Muscle of leg (tissue), 11 donors: ENCODE data around the gene SEPTIN14. TPM values are rescaled to one million over a fixed set of nuclear protein-coding genes. Genes with fewer than 3 reads are reported as not detected.
"Not testable (repeated sequence)": the region's sequence is repeated elsewhere in the genome, so short reads cannot be mapped to it uniquely, and the experiment has no call there.

Experiments
- DNase-seq: peaks from one replicate; pipeline ENCODE4 v3.0.0; 2013
- H3K27ac ChIP-seq: one replicate; pipeline ENCODE4 v1.5.1; 2013; ENCODE audit warnings: mild to moderate bottlenecking, low read length, control low read depth
- H3K27me3 ChIP-seq: one replicate; pipeline ENCODE4 v1.6.1; 2013; ENCODE audit warnings: low read length; ENCODE audit not compliant: control insufficient read depth, insufficient read depth
- H3K36me3 ChIP-seq: one replicate; pipeline ENCODE4 v1.6.1; 2013; ENCODE audit warnings: low read length; ENCODE audit not compliant: control insufficient read depth, insufficient read depth
- H3K4me1 ChIP-seq: one replicate; pipeline ENCODE4 v1.6.1; 2013; ENCODE audit warnings: low read length; ENCODE audit not compliant: control insufficient read depth, insufficient read depth
- H3K4me3 ChIP-seq: one replicate; pipeline ENCODE4 v1.5.1; 2013; ENCODE audit warnings: low read length, control low read depth
- H3K9me3 ChIP-seq: replicated peaks from 2 replicates; pipeline ENCODE4 v1.6.1; 2013; ENCODE audit warnings: low read depth, low read length; ENCODE audit not compliant: control insufficient read depth
- WGBS: methylation state at CpG from one replicate; pipeline ENCODE4 v1.1.5; 2013; ENCODE audit warnings: missing lambda C conversion rate; ENCODE audit not compliant: insufficient coverage; 5-methylcytosine and 5-hydroxymethylcytosine counted together
- polyA plus RNA-seq, 8 donors: library from polyadenylated mRNA; unstranded; fragments of 120-200 nt; gene quantifications; one replicate each; pipeline versions ENCODE4 v1.2.1 to v1.2.3, GENCODE V29; 2013; ENCODE audit warnings: inconsistent platforms in 1 of 8, low replicate concordance in 1 of 8; ENCODE audit not compliant: insufficient read length in 8 of 8, insufficient read depth in 1 of 8
- total RNA-seq: library from RNA; stranded (reverse); fragments of 120-200 nt; gene quantifications from one replicate; pipeline ENCODE4 v1.2.4, GENCODE V29; 2013

Gene SEPTIN14
- total and polyA plus RNA-seq, 9 donors: 0.06 to 0.28 (median 0.11) TPM; not detected in 1

- Histone ChIP-seq H3K36me3 (no peaks in the 10 kb centered on the region), H3K27ac (no peak overlapping the region), H3K27me3 (no peaks in the 10 kb centered on the region), H3K4me1 (no peaks in the 10 kb centered on the region), H3K4me3 (no peak overlapping the region), H3K9me3 (no peaks in the 10 kb centered on the region)
- no CpG with 5 or more reads among the region's 6 CpGs for WGBS
- DNase-seq: no peak
These were observed 74.8 kb downstream of the SEPTIN14 start for GRCh38 chr7:55787796-55788195.

- no peaks in the 10 kb centered on the region for H3K27me3 ChIP-seq
- H3K9me3 ChIP-seq: no peaks in the 10 kb centered on the region
- no peaks in the 10 kb centered on the region for H3K36me3 ChIP-seq
- H3K4me3 ChIP-seq: no peak overlapping the region
- WGBS: 92% methylated on average over 5 of the region's 7 CpGs
- H3K4me1 ChIP-seq: no peaks in the 10 kb centered on the region
- no peak for DNase-seq
- no peak overlapping the region for H3K27ac ChIP-seq
These were observed 75.7 kb downstream of the SEPTIN14 start for GRCh38 chr7:55786901-55787300.

- not testable (repeated sequence) for H3K4me3 ChIP-seq, H3K27me3 ChIP-seq, H3K36me3 ChIP-seq, H3K9me3 ChIP-seq, H3K27ac ChIP-seq, DNase-seq, H3K4me1 ChIP-seq
- 79% methylated on average over 2 of the region's 7 CpGs for WGBS
These were observed 77.1 kb downstream of the SEPTIN14 start for GRCh38 chr7:55785444-55785843.

GRCh38 chr7:55784151-55784550, 78.4 kb downstream of the SEPTIN14 start:
- no peaks in the 10 kb centered on the region for H3K27me3 ChIP-seq
- H3K36me3 ChIP-seq: no peaks in the 10 kb centered on the region
- no peaks in the 10 kb centered on the region for H3K4me1 ChIP-seq
- H3K9me3 ChIP-seq: no peaks in the 10 kb centered on the region
- 71% methylated on average over 1 of the region's 4 CpGs for WGBS
- H3K27ac ChIP-seq: no peak overlapping the region
- DNase-seq: no peak
- H3K4me3 ChIP-seq: no peak overlapping the region

GRCh38 chr7:55778631-55779030, 83.9 kb downstream of the SEPTIN14 start:
- H3K4me1 ChIP-seq: no peaks in the 10 kb centered on the region
- no peaks in the 10 kb centered on the region for H3K36me3 ChIP-seq
- no peaks in the 10 kb centered on the region for H3K27me3 ChIP-seq
- DNase-seq: no peak
- no peak overlapping the region for H3K4me3 ChIP-seq
- no peaks in the 10 kb centered on the region for H3K9me3 ChIP-seq
- H3K27ac ChIP-seq: no peak overlapping the region
- WGBS: 37% methylated on average over 2 of the region's 2 CpGs

- 84% methylated on average over 4 of the region's 8 CpGs for WGBS
These were observed 86.4 kb downstream of the SEPTIN14 start for GRCh38 chr7:55776196-55776595.

GRCh38 chr7:55775051-55775420, 87.5 kb downstream of the SEPTIN14 start:
- Histone ChIP-seq H3K27me3 (no peaks in the 10 kb centered on the region), H3K27ac (no peak overlapping the region), H3K9me3 (no peaks in the 10 kb centered on the region), H3K36me3 (no peaks in the 10 kb centered on the region), H3K4me3 (no peak overlapping the region), H3K4me1 (no peaks in the 10 kb centered on the region)
- 80% methylated on average over 2 of the region's 11 CpGs for WGBS
- DNase-seq: no peak

More at GRCh38 chr7:55776196-55776595, 86.4 kb downstream of the SEPTIN14 start:
- no peak overlapping the region for H3K27ac ChIP-seq
- DNase-seq: no peak
- no peaks in the 10 kb centered on the region for H3K27me3 ChIP-seq
- H3K4me3 ChIP-seq: no peak overlapping the region
- no peaks in the 10 kb centered on the region for H3K9me3 ChIP-seq
- H3K4me1 ChIP-seq: no peaks in the 10 kb centered on the region
- no peaks in the 10 kb centered on the region for H3K36me3 ChIP-seq

GRCh38 chr7:55774327-55775050, 88.1 kb downstream of the SEPTIN14 start:
- Histone ChIP-seq H3K4me1 (no peaks in the 10 kb centered on the region), H3K36me3 (no peaks in the 10 kb centered on the region), H3K27me3 (no peaks in the 10 kb centered on the region), H3K9me3 (no peaks in the 10 kb centered on the region), H3K4me3 (no peak overlapping the region), H3K27ac (no peak overlapping the region)
- 72% methylated on average over 13 of the region's 14 CpGs for WGBS
- DNase-seq: no peak

- Histone ChIP-seq H3K36me3 (no peaks in the 10 kb centered on the region), H3K27ac (no peak overlapping the region), H3K27me3 (no peaks in the 10 kb centered on the region), H3K9me3 (no peaks in the 10 kb centered on the region), H3K4me3 (no peak overlapping the region), H3K4me1 (no peaks in the 10 kb centered on the region)
- WGBS: 0% methylated on average over 1 of the region's 10 CpGs
- no peak for DNase-seq
These were observed 91.8 kb downstream of the SEPTIN14 start for GRCh38 chr7:55770778-55771177.

GRCh38 chr7:55753274-55753862, 109.2 kb downstream of the SEPTIN14 start:
- not testable (repeated sequence) for H3K9me3 ChIP-seq, H3K4me1 ChIP-seq, H3K27me3 ChIP-seq, DNase-seq, H3K36me3 ChIP-seq, H3K4me3 ChIP-seq, H3K27ac ChIP-seq
- WGBS: 18% methylated on average over 2 of the region's 6 CpGs
